ENCODE measurements around the gene VSNL1. TPM values are rescaled to one million over a fixed set of nuclear protein-coding genes. Genes with fewer than 3 reads are reported as not detected.

The VSNL1 gene
- total RNA-seq, 1 donor from 2014 or later, result 6.1 TPM

DNA sequence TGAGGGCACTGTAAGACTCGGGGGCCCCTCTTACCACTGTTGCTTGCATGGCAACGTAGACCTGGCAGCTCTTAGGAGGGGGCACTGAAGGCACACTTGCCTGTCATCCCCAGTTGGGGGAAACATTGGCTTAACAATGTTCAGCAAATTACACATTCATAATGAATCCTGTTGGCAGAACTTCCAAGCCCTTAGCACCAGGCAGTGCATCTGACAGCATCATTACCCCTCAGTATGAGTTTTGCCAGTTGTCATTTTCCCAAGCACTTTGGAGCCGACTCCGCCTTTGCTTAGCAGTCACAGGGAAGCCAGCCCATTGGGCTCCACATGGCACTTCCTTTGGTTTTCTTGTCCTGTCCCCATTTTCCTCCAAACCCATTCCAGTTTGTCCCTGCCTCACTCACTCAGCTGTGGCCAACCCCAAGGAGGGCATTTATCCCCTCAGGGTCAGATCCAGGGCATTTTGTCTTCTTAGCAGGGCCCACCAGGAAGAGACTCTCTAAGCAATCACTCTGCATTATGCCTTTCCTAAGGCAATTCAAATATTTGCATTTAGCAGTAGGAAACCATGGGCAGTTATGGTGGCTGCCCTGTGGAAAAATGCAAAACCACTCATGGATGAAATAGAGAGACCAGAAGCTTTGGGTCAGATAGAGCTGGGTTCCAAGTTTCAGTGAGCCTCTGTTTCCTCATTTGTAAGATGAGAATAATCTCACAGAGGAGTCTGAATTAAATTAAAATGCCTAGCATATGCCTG is 73.9 kb downstream of the VSNL1 start:
- Mint-ChIP-seq H3K9me3 (ENCODE audit: unreplicated experiment) (peaks cover 1% of the 10 kb centered on the region), H3K27me3 (ENCODE audit: unreplicated experiment) (no peaks in the 10 kb centered on the region), H3K4me1 (ENCODE audit: low read depth, unreplicated experiment) (peaks cover 14% of the 10 kb centered on the region), H3K27ac (ENCODE audit: unreplicated experiment) (no peak overlapping the region), H3K36me3 (ENCODE audit: unreplicated experiment) (no peaks in the 10 kb centered on the region), H3K4me3 (ENCODE audit: unreplicated experiment) (no peak overlapping the region)
- DNase-seq, result no peak
- TF ChIP-seq, protein P1, sequence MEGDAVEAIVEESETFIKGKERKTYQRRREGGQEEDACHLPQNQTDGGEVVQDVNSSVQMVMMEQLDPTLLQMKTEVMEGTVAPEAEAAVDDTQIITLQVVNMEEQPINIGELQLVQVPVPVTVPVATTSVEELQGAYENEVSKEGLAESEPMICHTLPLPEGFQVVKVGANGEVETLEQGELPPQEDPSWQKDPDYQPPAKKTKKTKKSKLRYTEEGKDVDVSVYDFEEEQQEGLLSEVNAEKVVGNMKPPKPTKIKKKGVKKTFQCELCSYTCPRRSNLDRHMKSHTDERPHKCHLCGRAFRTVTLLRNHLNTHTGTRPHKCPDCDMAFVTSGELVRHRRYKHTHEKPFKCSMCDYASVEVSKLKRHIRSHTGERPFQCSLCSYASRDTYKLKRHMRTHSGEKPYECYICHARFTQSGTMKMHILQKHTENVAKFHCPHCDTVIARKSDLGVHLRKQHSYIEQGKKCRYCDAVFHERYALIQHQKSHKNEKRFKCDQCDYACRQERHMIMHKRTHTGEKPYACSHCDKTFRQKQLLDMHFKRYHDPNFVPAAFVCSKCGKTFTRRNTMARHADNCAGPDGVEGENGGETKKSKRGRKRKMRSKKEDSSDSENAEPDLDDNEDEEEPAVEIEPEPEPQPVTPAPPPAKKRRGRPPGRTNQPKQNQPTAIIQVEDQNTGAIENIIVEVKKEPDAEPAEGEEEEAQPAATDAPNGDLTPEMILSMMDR (IDR thresholded peaks at IDR 0.05; ENCODE audit: partially characterized antibody, unreplicated experiment), result no peak

DNA sequence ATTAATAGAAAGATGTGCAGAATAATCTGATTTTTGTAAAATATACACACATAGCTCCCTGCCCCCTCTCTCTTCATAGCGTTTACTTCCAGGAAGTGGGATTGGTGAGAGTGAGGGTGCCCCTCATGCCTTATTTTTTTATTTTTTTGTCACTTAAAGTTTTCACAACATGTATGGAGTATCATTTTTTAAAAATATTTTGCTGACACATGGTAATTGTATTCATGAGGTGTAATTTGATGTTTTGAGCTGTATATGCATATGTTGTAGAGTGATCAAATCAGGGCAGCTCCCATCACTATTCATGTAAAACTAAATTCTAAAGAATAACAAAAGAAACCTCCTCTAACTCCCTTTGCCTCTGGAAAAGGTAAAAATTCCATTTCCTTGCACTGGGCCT is 74.7 kb downstream of the VSNL1 start:
- Mint-ChIP-seq H3K27me3 (ENCODE audit: unreplicated experiment) (no peaks in the 10 kb centered on the region), H3K9me3 (ENCODE audit: unreplicated experiment) (peaks cover 1% of the 10 kb centered on the region), H3K4me3 (ENCODE audit: unreplicated experiment) (no peak overlapping the region), H3K4me1 (ENCODE audit: low read depth, unreplicated experiment) (peaks cover 14% of the 10 kb centered on the region), H3K36me3 (ENCODE audit: unreplicated experiment) (no peaks in the 10 kb centered on the region), H3K27ac (ENCODE audit: unreplicated experiment) (no peak overlapping the region)
- DNase-seq, result no peak
- TF ChIP-seq, protein P1 (IDR thresholded peaks at IDR 0.05; ENCODE audit: partially characterized antibody, unreplicated experiment), result no peak

DNA sequence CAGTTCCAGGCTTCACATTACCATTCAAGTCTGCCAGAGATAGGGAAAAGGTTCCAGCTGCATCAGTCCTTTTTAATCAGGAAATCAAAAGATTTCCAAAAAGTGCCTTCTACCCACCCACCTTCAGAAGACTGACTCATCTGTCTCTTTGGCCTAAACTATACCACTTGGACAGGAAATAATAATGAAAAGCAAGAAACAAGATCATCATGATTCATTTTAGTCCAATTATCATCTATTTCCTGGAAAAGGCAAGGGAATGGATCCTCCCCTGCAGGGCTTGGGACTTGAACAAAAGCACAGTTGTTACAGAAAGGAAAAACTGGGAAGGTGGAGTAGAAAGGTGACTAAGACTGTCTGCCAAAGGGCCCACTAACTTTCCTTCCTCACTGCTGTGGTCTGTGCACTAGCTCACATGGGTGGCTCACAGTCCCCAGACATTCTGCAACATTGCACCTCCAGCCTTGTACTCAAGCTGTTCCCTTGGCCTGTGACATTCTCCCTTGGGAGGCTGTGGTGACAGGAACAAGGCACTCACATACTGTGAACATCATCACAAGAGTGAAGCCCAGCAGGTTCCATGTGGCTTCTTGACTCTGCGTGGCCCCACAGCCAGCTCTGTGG is 75.3 kb downstream of the VSNL1 start:
- Mint-ChIP-seq H3K4me1 (ENCODE audit: low read depth, unreplicated experiment) (peaks cover 14% of the 10 kb centered on the region), H3K27ac (ENCODE audit: unreplicated experiment) (no peak overlapping the region), H3K9me3 (ENCODE audit: unreplicated experiment) (peaks cover 1% of the 10 kb centered on the region), H3K27me3 (ENCODE audit: unreplicated experiment) (no peaks in the 10 kb centered on the region), H3K4me3 (ENCODE audit: unreplicated experiment) (no peak overlapping the region), H3K36me3 (ENCODE audit: unreplicated experiment) (no peaks in the 10 kb centered on the region)
- no peak for DNase-seq
- TF ChIP-seq, protein P1 (IDR thresholded peaks at IDR 0.05; ENCODE audit: partially characterized antibody, unreplicated experiment), result no peak

DNA sequence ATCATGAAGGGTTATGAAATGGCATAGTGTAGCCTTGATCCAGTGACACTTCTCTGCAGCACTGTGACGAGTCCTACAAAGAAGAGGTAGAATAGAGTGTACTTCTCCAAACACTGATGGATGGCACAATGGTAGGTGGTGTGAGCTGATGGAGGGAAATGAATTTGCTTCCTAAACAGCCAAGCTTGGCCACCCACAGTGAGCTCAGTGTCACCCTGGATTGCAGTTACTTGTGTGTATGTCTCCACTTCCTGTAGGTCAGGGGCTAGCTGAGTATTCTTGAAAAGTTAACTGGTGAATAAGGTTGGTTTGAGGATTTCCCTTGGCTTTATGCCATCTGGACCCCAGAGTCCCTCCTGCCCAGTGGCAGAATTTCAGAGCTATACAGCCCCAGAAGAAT is 75.9 kb downstream of the VSNL1 start:
- no peaks in the 10 kb centered on the region for H3K36me3 Mint-ChIP-seq (ENCODE audit: unreplicated experiment)
- peaks cover 2% of the 10 kb centered on the region for H3K27me3 Mint-ChIP-seq (ENCODE audit: unreplicated experiment)
- peaks cover 1% of the 10 kb centered on the region for H3K9me3 Mint-ChIP-seq (ENCODE audit: unreplicated experiment)
- TF ChIP-seq, protein P1 (IDR thresholded peaks at IDR 0.05; ENCODE audit: partially characterized antibody, unreplicated experiment), result no peak
- peaks cover 14% of the 10 kb centered on the region for H3K4me1 Mint-ChIP-seq (ENCODE audit: low read depth, unreplicated experiment)
- H3K4me3 Mint-ChIP-seq (ENCODE audit: unreplicated experiment), result no peak overlapping the region
- H3K27ac Mint-ChIP-seq (ENCODE audit: unreplicated experiment), result no peak overlapping the region
- no peak for DNase-seq

DNA sequence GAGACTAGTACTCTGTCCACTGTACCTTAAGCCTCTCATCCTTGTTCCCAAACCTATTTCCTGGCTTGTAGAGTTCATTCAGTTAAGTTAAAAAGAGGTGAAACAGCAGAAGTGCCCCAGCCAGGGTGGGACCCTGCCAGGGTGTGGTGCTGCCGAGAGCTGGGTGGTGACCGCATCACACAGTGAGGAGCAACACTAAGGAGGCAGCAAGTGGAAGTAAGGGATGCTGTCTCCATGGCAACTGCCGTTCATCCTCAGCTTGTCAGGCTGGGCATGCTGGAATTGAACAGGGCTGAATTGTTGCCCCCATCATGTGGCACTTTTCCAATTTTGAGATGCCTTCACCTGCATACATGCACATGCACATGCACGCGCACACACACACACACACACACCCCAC is 77.0 kb downstream of the VSNL1 start:
- Mint-ChIP-seq H3K27me3 (ENCODE audit: unreplicated experiment) (peaks cover 2% of the 10 kb centered on the region), H3K9me3 (ENCODE audit: unreplicated experiment) (peaks cover 1% of the 10 kb centered on the region), H3K4me3 (ENCODE audit: unreplicated experiment) (no peak overlapping the region), H3K27ac (ENCODE audit: unreplicated experiment) (no peak overlapping the region), H3K36me3 (ENCODE audit: unreplicated experiment) (no peaks in the 10 kb centered on the region), H3K4me1 (ENCODE audit: low read depth, unreplicated experiment) (peaks cover 14% of the 10 kb centered on the region)
- DNase-seq, result no peak
- TF ChIP-seq, protein P1 (IDR thresholded peaks at IDR 0.05; ENCODE audit: partially characterized antibody, unreplicated experiment), result no peak
